Activated T-helper 17 cell treated with anti-CD3 and anti-CD28 coated beads, Interleukin-2, amount 50 U/mL, for 72 hours (primary cell): ENCODE results near the gene MYO5A. TPM values are rescaled to one million over a fixed set of nuclear protein-coding genes. Genes with fewer than 3 reads are reported as not detected.
"Not testable (repeated sequence)": the region's sequence is repeated elsewhere in the genome, so short reads cannot be mapped to it uniquely, and the experiment has no call there.

Source experiments
- ATAC-seq: fragments of 150-1000 bp; cut with Tn5 transposase; replicated peaks from 2 replicates; pipeline ENCODE4 v1.10.0; 2021; ENCODE audit warnings: mild to moderate bottlenecking, moderate library complexity
- H3K27ac Mint-ChIP-seq: one replicate; pipeline ENCODE4 v1.8.0; 2022; ENCODE audit warnings: mixed read lengths
- H3K27me3 Mint-ChIP-seq: one replicate; pipeline ENCODE4 v1.8.0; 2022; ENCODE audit warnings: mixed read lengths
- H3K36me3 Mint-ChIP-seq: one replicate; pipeline ENCODE4 v1.8.0; 2022; ENCODE audit warnings: low read depth, mild to moderate bottlenecking, mixed read lengths
- H3K4me1 Mint-ChIP-seq: one replicate; pipeline ENCODE4 v1.8.0; 2022; ENCODE audit warnings: mixed read lengths
- H3K4me3 Mint-ChIP-seq: one replicate; pipeline ENCODE4 v1.8.0; 2022; ENCODE audit warnings: mild to moderate bottlenecking, mixed read lengths
- H3K9me3 Mint-ChIP-seq: one replicate; pipeline ENCODE4 v1.8.0; 2022; ENCODE audit warnings: mixed read lengths
- total RNA-seq, 2 donors: library from RNA; stranded (reverse); gene quantifications; one replicate each; pipeline ENCODE4 v1.2.3, GENCODE V29; 2022

MYO5A gene
- total RNA-seq, 2 donors from 2014 or later = 33.1 to 59.3 TPM

DNA sequence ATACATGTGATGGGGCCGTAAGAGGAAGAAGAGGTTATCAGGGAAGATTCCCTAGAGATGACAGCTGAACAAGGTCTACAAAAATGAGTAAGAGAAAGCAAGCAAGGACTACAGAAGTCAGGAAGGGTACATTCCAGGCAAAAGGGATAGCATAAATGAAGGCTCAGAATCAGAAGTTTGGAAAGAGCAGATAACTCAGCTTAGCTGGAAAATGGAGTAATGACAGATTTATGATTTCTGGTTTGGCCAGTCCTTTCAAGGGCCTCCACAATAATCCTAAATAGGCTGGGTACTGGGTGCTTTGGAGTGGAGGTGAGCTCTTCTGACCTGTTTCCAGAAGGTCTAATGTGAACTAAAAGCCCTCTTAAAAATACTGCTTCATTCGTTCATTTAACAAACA, 110.7 kb downstream of the MYO5A start:
- peak overlapping the region; percentile 24 for H3K27ac Mint-ChIP-seq
- H3K9me3 Mint-ChIP-seq = no peaks in the 10 kb centered on the region
- H3K27me3 Mint-ChIP-seq = no peaks in the 10 kb centered on the region
- peaks cover 44% of the 10 kb centered on the region for H3K36me3 Mint-ChIP-seq
- no peak overlapping the region for H3K4me3 Mint-ChIP-seq
- peaks cover 11% of the 10 kb centered on the region for H3K4me1 Mint-ChIP-seq
- ATAC-seq = no peak

DNA sequence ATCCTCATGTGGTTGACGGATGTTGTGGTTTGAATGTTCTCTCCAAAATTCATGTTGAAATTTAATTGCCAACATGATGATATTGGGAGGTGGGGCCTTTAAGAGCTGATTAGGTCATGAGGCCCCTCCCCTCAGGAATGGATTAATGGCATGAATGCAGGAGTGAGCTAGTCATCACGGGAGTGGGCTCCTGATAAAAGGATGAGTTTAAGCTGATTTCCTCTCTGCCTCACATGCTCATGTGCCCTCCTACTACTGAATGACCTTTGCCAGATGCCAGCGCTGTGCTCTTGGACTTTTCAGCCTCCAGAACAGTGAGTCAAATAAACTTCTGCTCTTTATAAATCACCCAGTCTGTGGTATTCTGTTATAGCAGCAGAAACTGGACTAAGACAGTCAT, 111.2 kb downstream of the MYO5A start:
- Mint-ChIP-seq H3K4me3 (no peak overlapping the region), H3K4me1 (peaks cover 11% of the 10 kb centered on the region), H3K27ac (peak overlapping the region; percentile 24), H3K9me3 (no peaks in the 10 kb centered on the region), H3K27me3 (no peaks in the 10 kb centered on the region), H3K36me3 (peaks cover 43% of the 10 kb centered on the region)
- ATAC-seq = peak; percentile 29

GRCh38 chr15:52416566-52416965, 112.1 kb downstream of the MYO5A start:
- ATAC-seq, H3K27me3 Mint-ChIP-seq, H3K9me3 Mint-ChIP-seq, H3K27ac Mint-ChIP-seq, H3K4me3 Mint-ChIP-seq: not testable (repeated sequence)
- Mint-ChIP-seq H3K36me3 (peaks cover 39% of the 10 kb centered on the region), H3K4me1 (peaks cover 11% of the 10 kb centered on the region)

DNA sequence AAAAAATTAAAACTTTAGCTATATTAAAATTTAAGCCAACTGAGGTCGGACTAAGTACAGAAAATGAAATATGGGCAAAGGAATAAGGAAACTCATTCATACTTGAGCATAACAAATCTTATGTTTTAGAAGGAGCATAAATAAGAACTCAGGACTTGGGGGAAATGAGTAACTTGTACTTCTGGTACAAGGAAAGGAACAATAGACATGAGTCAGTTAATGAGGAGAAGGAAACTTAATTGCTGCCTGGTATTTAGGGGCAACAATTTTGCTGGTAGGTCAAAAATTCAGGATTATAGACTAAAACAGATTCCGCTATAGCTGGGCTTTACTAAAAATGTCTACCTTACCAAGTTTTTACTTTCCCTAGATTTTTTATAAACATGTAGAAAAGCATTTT, 113.1 kb downstream of the MYO5A start:
- H3K36me3 Mint-ChIP-seq = peaks cover 42% of the 10 kb centered on the region
- no peak for ATAC-seq
- peak overlapping the region; percentile 51 for H3K27ac Mint-ChIP-seq
- H3K4me3 Mint-ChIP-seq = no peak overlapping the region
- H3K9me3 Mint-ChIP-seq = no peaks in the 10 kb centered on the region
- H3K4me1 Mint-ChIP-seq = peaks cover 11% of the 10 kb centered on the region
- H3K27me3 Mint-ChIP-seq = no peaks in the 10 kb centered on the region

- peaks cover 11% of the 10 kb centered on the region for H3K4me1 Mint-ChIP-seq
- H3K9me3 Mint-ChIP-seq = no peaks in the 10 kb centered on the region
- peaks cover 49% of the 10 kb centered on the region for H3K36me3 Mint-ChIP-seq
- no peak overlapping the region for H3K4me3 Mint-ChIP-seq
- H3K27ac Mint-ChIP-seq = peak overlapping the region; percentile 51
- ATAC-seq = no peak
- H3K27me3 Mint-ChIP-seq = no peaks in the 10 kb centered on the region
These were observed 113.7 kb downstream of the MYO5A start for GRCh38 chr15:52414936-52415335.

DNA sequence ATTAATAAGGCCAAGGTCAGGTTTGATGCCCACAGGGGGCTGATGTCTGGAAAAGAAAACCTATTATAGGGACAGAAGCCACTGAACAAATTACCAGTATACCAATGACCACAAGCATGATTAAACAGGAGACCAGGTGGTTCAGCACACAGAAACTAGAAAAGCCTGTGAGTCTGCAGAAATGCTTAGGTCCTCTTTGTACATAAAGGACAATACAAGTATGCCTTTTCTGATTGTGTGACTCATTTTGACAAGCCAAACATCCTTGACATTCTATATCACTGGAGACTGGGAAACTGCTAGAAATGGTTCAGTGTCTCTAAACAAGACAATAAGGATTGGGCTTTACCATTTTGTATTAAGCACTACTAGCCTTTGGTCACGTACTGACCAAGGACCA, 119.9 kb downstream of the MYO5A start:
- Mint-ChIP-seq H3K4me3 (no peak overlapping the region), H3K4me1 (no peaks in the 10 kb centered on the region), H3K9me3 (no peaks in the 10 kb centered on the region), H3K27me3 (no peaks in the 10 kb centered on the region), H3K27ac (peak overlapping the region; percentile 31), H3K36me3 (peaks cover 64% of the 10 kb centered on the region)
- ATAC-seq = peak; percentile 67

DNA sequence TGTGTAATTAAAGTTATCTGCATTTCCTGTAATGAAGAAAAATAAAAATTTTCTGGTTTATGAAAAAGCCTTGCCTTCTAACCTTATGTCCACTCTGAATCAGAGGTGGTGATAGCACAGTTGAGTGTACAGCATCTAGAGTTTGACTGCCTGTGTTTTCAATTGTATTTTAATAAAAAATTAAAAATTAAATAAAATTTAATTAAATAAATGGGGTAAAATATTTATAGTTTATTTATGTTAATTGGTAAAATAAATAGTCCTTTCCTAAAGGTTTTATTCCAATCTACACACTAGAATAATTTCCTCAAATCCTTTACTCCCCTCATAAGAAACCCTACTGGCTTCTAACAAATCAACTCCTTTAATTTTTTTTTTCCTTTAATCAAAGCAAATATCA, 121.3 kb downstream of the MYO5A start:
- Mint-ChIP-seq H3K9me3 (no peaks in the 10 kb centered on the region), H3K36me3 (peaks cover 69% of the 10 kb centered on the region), H3K4me3 (no peak overlapping the region), H3K27me3 (no peaks in the 10 kb centered on the region), H3K4me1 (peaks cover 7% of the 10 kb centered on the region), H3K27ac (no peak overlapping the region)
- ATAC-seq = no peak

GRCh38 chr15:52406601-52407000, 122.1 kb downstream of the MYO5A start:
- no peaks in the 10 kb centered on the region for H3K9me3 Mint-ChIP-seq
- peaks cover 7% of the 10 kb centered on the region for H3K4me1 Mint-ChIP-seq
- peaks cover 69% of the 10 kb centered on the region for H3K36me3 Mint-ChIP-seq
- H3K4me3 Mint-ChIP-seq = no peak overlapping the region
- peak overlapping the region; percentile 3 for H3K27ac Mint-ChIP-seq
- no peaks in the 10 kb centered on the region for H3K27me3 Mint-ChIP-seq
- no peak for ATAC-seq

DNA sequence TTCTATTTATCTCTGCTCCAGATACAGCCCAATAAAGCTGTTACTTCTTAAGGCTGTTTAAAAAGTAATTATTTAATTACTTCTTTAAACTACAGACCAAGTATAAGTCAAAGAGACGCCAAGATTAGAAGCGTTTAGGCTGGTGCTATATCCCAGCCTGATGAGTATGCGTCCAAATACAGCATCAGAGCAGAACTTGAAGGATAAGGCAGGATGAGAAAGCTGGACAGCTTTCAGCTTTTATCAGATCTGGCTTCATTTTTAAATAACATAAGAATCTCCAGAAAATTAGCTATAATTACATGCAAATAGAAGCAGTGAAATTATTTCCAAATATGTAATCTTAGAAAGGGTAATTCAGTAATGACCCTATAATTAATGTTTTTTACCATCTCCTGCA, 122.8 kb downstream of the MYO5A start:
- Mint-ChIP-seq H3K9me3 (no peaks in the 10 kb centered on the region), H3K27me3 (no peaks in the 10 kb centered on the region), H3K4me3 (no peak overlapping the region), H3K4me1 (peaks cover 7% of the 10 kb centered on the region), H3K27ac (no peak overlapping the region), H3K36me3 (peaks cover 67% of the 10 kb centered on the region)
- no peak for ATAC-seq

GRCh38 chr15:52397118-52397517, 131.6 kb downstream of the MYO5A start:
- Mint-ChIP-seq H3K36me3 (peaks cover 47% of the 10 kb centered on the region), H3K4me3 (no peak overlapping the region), H3K27me3 (no peaks in the 10 kb centered on the region), H3K9me3 (no peaks in the 10 kb centered on the region), H3K27ac (no peak overlapping the region), H3K4me1 (peaks cover 15% of the 10 kb centered on the region)
- no peak for ATAC-seq

DNA sequence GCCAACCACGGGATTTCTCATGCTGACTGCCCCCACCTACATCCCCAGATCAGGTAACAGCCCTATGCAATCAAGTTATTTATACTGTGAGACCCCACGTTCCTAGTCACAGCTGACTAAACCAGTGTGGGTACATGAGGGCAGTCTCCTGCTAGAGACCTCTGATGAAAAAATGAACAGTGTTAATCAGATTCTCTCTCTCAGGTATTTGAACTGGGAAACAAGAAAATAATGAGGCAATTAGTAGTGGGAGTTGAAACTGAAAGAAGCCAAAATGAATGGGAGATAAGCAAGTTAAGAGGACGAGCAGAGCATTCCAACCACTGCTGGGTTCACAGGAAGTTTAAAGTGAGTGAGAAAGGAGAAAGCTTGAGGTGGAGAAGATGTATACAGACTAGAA, 134.6 kb downstream of the MYO5A start:
- ATAC-seq = peak; percentile 73
- H3K9me3 Mint-ChIP-seq = no peaks in the 10 kb centered on the region
- peaks cover 15% of the 10 kb centered on the region for H3K4me1 Mint-ChIP-seq
- H3K4me3 Mint-ChIP-seq = no peak overlapping the region
- H3K36me3 Mint-ChIP-seq = peaks cover 72% of the 10 kb centered on the region
- peak overlapping the region; percentile 31 for H3K27ac Mint-ChIP-seq
- no peaks in the 10 kb centered on the region for H3K27me3 Mint-ChIP-seq

- Mint-ChIP-seq H3K9me3 (no peaks in the 10 kb centered on the region), H3K36me3 (peaks cover 78% of the 10 kb centered on the region), H3K4me3 (no peak overlapping the region), H3K27me3 (no peaks in the 10 kb centered on the region), H3K4me1 (peaks cover 15% of the 10 kb centered on the region), H3K27ac (no peak overlapping the region)
- ATAC-seq = peak; percentile 42
These were observed 136.5 kb downstream of the MYO5A start for GRCh38 chr15:52392008-52392687.

DNA sequence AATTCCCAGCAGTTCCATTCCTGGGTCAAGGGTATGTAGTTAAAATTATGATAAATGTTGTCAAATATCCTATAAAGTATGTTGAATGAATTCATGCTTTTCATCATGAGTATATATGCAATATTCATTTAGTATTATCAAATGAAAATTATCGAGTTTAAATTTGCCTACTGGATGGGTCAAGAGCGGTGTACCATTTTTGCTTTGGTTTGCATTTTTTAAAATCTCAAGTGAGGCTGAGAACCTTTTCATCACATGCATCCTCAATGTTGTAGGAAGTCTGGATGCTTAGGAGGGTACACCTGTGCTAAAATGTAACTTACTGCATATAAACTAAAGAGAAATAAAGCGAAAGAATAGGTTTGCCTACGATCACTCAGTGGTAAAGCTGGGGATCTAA, 137.6 kb downstream of the MYO5A start:
- Mint-ChIP-seq H3K4me1 (peaks cover 15% of the 10 kb centered on the region), H3K9me3 (no peaks in the 10 kb centered on the region), H3K4me3 (no peak overlapping the region), H3K27me3 (no peaks in the 10 kb centered on the region), H3K36me3 (peaks cover 70% of the 10 kb centered on the region), H3K27ac (no peak overlapping the region)
- no peak for ATAC-seq

DNA sequence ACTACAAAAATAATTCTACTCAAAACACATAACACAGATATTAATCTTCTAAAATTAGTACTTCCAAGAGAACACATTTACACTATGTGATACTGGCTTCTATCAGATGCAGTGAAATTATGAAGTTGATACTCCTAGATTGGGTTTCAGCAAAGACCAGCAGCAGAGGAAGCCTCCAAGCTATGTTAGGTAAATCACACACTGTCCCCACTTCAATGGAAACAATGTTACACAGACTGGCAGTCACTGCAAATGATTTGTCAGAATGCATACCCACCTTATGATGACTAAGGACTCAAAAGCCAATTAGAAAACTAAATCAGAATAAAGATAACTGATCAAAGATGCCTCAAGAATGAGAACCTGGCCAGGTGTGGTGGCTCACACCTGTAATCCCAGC, 143.0 kb downstream of the MYO5A start:
- H3K27me3 Mint-ChIP-seq = no peaks in the 10 kb centered on the region
- no peak overlapping the region for H3K27ac Mint-ChIP-seq
- peaks cover 79% of the 10 kb centered on the region for H3K36me3 Mint-ChIP-seq
- H3K4me1 Mint-ChIP-seq = peaks cover 15% of the 10 kb centered on the region
- no peak overlapping the region for H3K4me3 Mint-ChIP-seq
- peak; percentile 47 for ATAC-seq
- H3K9me3 Mint-ChIP-seq = no peaks in the 10 kb centered on the region

- H3K4me1 Mint-ChIP-seq = peaks cover 27% of the 10 kb centered on the region
- H3K27me3 Mint-ChIP-seq = no peaks in the 10 kb centered on the region
- no peaks in the 10 kb centered on the region for H3K9me3 Mint-ChIP-seq
- peak overlapping the region; percentile 38 for H3K4me3 Mint-ChIP-seq
- peak; percentile 29 for ATAC-seq
- peaks cover 80% of the 10 kb centered on the region for H3K36me3 Mint-ChIP-seq
- H3K27ac Mint-ChIP-seq = peak overlapping the region; percentile 83
These were observed 145.5 kb downstream of the MYO5A start for GRCh38 chr15:52383100-52383588.
